ENCODE results near the gene CRADD.

GRCh38 chr12:93838193-93838592, 161.0 kb downstream of the CRADD start:
- no peak for TF ChIP-seq CTCF (IDR thresholded peaks at IDR 0.05)
- TF ChIP-seq, protein P1, sequence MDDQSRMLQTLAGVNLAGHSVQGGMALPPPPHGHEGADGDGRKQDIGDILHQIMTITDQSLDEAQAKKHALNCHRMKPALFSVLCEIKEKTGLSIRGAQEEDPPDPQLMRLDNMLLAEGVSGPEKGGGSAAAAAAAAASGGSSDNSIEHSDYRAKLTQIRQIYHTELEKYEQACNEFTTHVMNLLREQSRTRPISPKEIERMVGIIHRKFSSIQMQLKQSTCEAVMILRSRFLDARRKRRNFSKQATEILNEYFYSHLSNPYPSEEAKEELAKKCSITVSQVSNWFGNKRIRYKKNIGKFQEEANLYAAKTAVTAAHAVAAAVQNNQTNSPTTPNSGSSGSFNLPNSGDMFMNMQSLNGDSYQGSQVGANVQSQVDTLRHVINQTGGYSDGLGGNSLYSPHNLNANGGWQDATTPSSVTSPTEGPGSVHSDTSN (IDR thresholded peaks at IDR 0.05), result no peak
- no peak for TF ChIP-seq JUND (IDR thresholded peaks at IDR 0.05)
- TF ChIP-seq USF2 (IDR thresholded peaks at IDR 0.05; ENCODE audit: borderline replicate concordance, low read depth, low read length), result no peak
- TF ChIP-seq YY1 (IDR thresholded peaks at IDR 0.05; ENCODE audit: low read depth), result no peak
